Lower lobe of right lung (tissue), 2 donors: ENCODE data around the gene PARS2. TPM values are rescaled to one million over a fixed set of nuclear protein-coding genes. Genes with fewer than 3 reads are reported as not detected.

Experiments used
- ATAC-seq, 2 donors: fragments of 200-7000 bp; cut with Tn5 transposase; one replicate each; pipeline ENCODE4 v1.9.1; 2020 to 2022; ENCODE audit warnings: mild to moderate bottlenecking in 2 of 2, moderate library complexity in 2 of 2
- DNase-seq: peaks from one replicate; pipeline ENCODE4 v3.0.0-alpha.2; 2020
- H3K27ac ChIP-seq: fragments of 200-600 bp; one replicate; pipeline ENCODE4 v1.8.0; 2022
- H3K27me3 ChIP-seq: fragments of 200-600 bp; one replicate; pipeline ENCODE4 v1.8.0; 2022; ENCODE audit warnings: low read depth
- H3K36me3 ChIP-seq: fragments of 200-600 bp; one replicate; pipeline ENCODE4 v1.8.0; 2022; ENCODE audit warnings: mild to moderate bottlenecking
- H3K4me1 ChIP-seq: fragments of 200-600 bp; one replicate; pipeline ENCODE4 v1.8.0; 2022
- H3K4me3 ChIP-seq: fragments of 200-600 bp; one replicate; pipeline ENCODE4 v1.8.0; 2022; ENCODE audit warnings: mild to moderate bottlenecking
- H3K9me3 ChIP-seq: fragments of 200-600 bp; one replicate; pipeline ENCODE4 v1.8.0; 2022
- intact Hi-C: fragments of 100-400 bp; cut with DNase I; formaldehyde crosslinking; loops from one replicate; pipeline ENCODE4 v1.11.0; 2022
- total RNA-seq: library from RNA; stranded (reverse); fragmentation: NEBNext Ultra II Directional; extraction: Animal tissue kit (Norgen Biotek cat#: 25700); gene quantifications from one replicate; pipeline ENCODE4 v1.2.1, GENCODE V29; 2021
- TF ChIP-seq, protein P1 (sequence below): fragments of 200-600 bp; IDR thresholded peaks from one replicate; pipeline ENCODE4 v1.8.0; 2022; ENCODE audit warnings: antibody characterized with exemption, mild to moderate bottlenecking
- donor health status: DM: no; HTN: yes; CAD: no; lungs with severe emphysema.

Gene PARS2
- total RNA-seq, 1 donor from 2014 or later = 3.3 TPM

DNA sequence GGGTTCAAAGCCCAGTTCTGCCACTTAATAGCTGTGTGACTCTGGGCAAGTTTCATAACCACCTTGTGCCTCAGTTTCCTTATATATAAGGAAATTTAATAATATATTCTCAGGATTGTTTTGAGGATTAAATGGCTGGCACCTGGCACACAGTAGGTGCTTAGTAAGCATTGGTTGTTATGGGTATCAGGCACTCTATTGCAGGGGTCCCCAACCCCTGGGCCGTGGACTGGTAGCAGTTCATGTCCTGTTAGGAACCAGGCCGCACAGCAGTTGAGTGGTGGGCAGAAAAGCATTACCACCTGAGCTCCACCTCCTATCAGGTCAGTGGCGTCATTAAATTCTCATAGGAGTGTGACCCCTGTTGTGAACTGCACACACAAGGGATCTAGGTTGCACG lies 18.5 kb downstream of the PARS2 start:
- intact Hi-C loops = no loop called here
- TF ChIP-seq, protein P1, sequence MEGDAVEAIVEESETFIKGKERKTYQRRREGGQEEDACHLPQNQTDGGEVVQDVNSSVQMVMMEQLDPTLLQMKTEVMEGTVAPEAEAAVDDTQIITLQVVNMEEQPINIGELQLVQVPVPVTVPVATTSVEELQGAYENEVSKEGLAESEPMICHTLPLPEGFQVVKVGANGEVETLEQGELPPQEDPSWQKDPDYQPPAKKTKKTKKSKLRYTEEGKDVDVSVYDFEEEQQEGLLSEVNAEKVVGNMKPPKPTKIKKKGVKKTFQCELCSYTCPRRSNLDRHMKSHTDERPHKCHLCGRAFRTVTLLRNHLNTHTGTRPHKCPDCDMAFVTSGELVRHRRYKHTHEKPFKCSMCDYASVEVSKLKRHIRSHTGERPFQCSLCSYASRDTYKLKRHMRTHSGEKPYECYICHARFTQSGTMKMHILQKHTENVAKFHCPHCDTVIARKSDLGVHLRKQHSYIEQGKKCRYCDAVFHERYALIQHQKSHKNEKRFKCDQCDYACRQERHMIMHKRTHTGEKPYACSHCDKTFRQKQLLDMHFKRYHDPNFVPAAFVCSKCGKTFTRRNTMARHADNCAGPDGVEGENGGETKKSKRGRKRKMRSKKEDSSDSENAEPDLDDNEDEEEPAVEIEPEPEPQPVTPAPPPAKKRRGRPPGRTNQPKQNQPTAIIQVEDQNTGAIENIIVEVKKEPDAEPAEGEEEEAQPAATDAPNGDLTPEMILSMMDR = no peak
- Histone ChIP-seq H3K27me3 (no peaks in the 10 kb centered on the region), H3K4me3 (no peak overlapping the region), H3K4me1 (no peaks in the 10 kb centered on the region), H3K27ac (no peak overlapping the region), H3K9me3 (no peaks in the 10 kb centered on the region), H3K36me3 (peaks cover 33% of the 10 kb centered on the region)
- ATAC-seq = no peak
- no peak for DNase-seq

DNA sequence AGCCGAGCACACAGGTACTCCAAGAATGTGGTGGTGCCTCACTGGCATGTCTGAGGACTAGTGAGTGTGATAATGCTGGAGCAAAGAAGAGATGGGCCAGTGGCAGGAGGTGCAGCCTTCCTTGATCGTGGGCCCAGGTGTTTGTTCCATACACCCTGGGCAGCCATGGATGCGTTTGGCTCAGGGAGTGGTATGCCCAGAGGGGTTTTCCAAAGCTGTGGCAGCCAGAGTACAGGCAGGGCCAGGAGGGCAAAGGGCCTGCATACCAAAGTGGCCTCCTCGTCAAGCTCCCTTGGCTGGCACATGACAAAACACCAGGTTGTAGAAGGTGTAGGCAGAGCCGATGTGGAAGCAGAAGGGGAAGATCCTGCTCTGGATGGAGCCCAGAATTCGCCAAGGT lies 19.0 kb downstream of the PARS2 start:
- Histone ChIP-seq H3K4me1 (no peaks in the 10 kb centered on the region), H3K4me3 (no peak overlapping the region), H3K9me3 (no peaks in the 10 kb centered on the region), H3K27ac (no peak overlapping the region), H3K27me3 (no peaks in the 10 kb centered on the region), H3K36me3 (peaks cover 39% of the 10 kb centered on the region)
- no peak for ATAC-seq
- no peak for DNase-seq
- intact Hi-C loops = no loop called here
- TF ChIP-seq, protein P1 = no peak

DNA sequence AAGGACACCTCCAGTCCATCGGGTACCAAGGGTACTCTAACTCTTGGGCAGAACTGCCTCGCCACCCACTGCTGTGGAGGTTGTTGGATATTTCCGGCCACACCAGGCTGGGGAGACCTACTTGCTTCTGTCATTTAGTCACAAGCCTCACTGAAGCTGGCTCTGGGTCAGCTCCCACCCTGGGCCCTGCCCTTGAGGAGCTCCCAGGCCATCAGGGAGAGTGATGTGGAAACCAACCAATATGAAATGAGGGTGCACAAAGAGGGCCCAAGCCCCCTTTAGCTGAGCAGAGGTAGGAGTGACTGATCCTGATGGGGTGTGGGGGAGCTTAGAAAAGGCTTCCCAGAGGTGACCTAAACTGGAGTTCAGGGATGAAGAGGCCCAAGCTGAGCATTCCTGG lies 19.6 kb downstream of the PARS2 start:
- Histone ChIP-seq H3K27ac (no peak overlapping the region), H3K36me3 (peaks cover 45% of the 10 kb centered on the region), H3K4me3 (no peak overlapping the region), H3K4me1 (no peaks in the 10 kb centered on the region), H3K9me3 (no peaks in the 10 kb centered on the region), H3K27me3 (no peaks in the 10 kb centered on the region)
- ATAC-seq = no peak
- TF ChIP-seq, protein P1 = no peak
- no peak for DNase-seq
- intact Hi-C loops = no loop called here

DNA sequence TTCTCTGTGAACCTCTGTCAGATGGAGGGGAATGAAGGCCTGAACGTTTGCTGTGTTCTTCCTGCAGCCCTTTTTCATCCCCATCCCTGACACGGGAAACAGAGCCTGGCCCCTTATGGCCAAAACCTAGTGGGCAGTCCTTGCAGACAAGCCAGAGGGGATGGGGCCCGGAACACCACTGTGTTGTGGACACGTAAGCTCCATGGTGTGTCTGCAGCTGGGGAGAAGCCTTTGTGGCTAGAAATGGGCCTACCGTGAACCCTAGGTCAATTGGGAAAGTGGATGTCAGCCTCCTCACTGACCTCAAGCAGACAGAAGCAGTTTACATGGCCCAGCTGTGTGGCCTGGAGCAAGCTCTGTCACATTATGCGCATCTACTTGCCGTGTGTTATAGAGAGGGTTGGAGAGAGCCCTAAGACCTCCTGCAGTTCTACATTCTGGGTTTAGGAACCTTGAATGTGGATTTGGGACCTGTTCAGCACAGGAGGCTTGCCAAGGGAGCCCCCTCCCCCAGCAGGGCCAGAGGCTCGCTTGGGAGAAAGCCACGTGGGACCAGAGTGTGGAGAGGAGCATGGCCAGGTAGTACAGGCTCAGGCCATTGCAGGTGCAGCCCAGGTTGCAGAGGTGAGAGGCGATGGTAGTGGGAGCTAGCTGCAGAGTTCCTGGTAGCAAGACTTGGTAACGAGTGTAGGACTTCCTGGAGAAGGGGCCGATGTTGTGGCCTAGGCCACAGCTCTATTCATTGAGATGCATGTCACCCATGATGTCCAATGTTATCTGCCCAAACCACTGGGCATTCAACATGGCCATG lies 20.7 kb downstream of the PARS2 start:
- Histone ChIP-seq H3K4me1 (no peaks in the 10 kb centered on the region), H3K36me3 (peaks cover 55% of the 10 kb centered on the region), H3K27me3 (no peaks in the 10 kb centered on the region), H3K4me3 (no peak overlapping the region), H3K27ac (no peak overlapping the region), H3K9me3 (no peaks in the 10 kb centered on the region)
- DNase-seq = no peak
- ATAC-seq = peak in 1 of 2 donors; percentile 5
- intact Hi-C loops = no loop called here
- TF ChIP-seq, protein P1 = no peak

DNA sequence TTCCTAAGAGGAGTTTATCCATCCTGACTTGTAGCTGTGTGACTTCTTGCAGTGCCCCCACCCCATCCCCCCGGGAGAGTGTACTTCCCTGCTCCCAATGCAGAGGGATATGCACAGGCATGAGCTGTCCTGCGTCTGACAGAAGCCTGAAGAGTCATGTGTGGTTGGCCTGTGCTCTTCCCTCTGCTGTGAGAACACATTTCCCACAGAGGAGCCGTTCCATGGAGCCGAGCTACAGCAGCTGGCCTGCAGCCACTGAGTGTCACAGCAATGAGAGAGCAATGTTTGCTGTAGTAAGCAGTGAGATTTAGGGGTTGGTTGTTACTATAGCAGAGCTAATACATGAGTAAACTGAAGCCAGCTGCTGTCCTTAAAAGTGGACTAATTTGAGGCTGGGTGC lies 22.0 kb downstream of the PARS2 start:
- TF ChIP-seq, protein P1 = no peak
- Histone ChIP-seq H3K9me3 (no peaks in the 10 kb centered on the region), H3K36me3 (peaks cover 69% of the 10 kb centered on the region), H3K4me3 (no peak overlapping the region), H3K27ac (no peak overlapping the region), H3K4me1 (no peaks in the 10 kb centered on the region), H3K27me3 (no peaks in the 10 kb centered on the region)
- intact Hi-C loops = no loop called here
- DNase-seq (no peak), ATAC-seq (no peak)
